ENCODE measurements around the gene CELF4.
A peak's percentile ranks its signal among the peaks of the same experiment; 100 is the strongest.

The CELF4 gene

GRCh38 chr18:37388413-37388812, 177.2 kb downstream of the CELF4 start:
- H3K9me3 ChIP-seq, result no peaks in the 10 kb centered on the region; the same call in 1 of the 2 replicates
- peaks cover 10% of the 10 kb centered on the region for H3K4me1 ChIP-seq
- H3K27me3 ChIP-seq (ENCODE audit: low read depth), result no peaks in the 10 kb centered on the region
- H3K36me3 ChIP-seq (replicated peaks), result no peaks in the 10 kb centered on the region
- in situ Hi-C loops (cut with MboI; ENCODE audit: low sequenced_read_pairs), result no loop called here
- H3K4me3 ChIP-seq, result no peak overlapping the region
- no peak for DNase-seq (ENCODE audit: low spot score in 2 of 2)

DNA sequence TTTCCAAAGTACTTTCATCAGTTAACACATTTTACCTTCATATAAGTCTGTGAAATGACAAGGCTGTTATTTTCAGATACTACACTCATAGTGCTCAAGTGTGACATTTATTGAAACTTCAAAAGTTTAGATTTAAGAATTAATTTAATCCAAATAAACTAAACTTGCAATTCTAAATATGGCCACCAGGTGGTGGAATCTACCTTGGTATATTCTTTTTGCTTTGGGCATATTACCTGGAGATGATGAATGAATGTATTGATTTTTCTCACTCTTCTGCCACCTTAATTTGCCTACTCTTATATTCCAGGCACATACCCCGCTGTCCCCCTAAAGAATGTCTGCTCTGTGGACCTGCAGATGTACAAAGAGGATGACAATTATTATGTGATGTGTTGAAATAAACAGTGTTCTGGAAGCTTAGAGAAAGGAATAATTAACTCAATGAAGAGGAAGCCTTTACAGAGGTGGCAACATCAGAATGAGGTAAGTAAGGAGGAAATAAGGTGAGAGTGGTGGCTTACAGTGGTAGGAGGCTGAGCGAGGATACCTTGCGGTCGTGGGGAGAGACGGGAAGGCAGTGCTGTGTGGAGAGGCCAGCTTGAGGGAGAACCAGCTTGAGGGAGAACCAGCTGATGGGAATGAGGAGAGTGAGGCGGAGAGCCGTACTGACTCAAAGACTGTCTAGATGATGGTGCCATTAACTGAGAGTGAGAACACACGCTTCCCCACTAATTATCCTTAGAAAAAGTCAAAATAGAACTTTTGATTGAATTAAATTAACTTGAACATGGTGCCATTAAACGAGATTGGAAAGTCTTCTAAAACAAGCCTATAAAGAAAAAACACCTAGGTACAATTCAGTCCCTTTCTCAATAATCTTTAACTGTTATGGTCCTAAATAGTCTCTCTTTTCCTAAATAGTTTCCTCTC, 179.5 kb downstream of the CELF4 start:
- in situ Hi-C loops (cut with MboI; ENCODE audit: low sequenced_read_pairs), result no loop called here

GRCh38 chr18:37383846-37384595, 181.6 kb downstream of the CELF4 start:
- in situ Hi-C loops (cut with MboI; ENCODE audit: low sequenced_read_pairs), result no loop called here

More for the DNA sequence above, 179.5 kb downstream of the CELF4 start:
- no peak overlapping the region for H3K4me3 ChIP-seq
- H3K9me3 ChIP-seq, result no peaks in the 10 kb centered on the region; the same call in 1 of the 2 replicates
- H3K27me3 ChIP-seq (ENCODE audit: low read depth), result no peaks in the 10 kb centered on the region
- peak in 1 of 2 experiments; percentile 18 for DNase-seq (ENCODE audit: low spot score in 2 of 2)
- peaks cover 10% of the 10 kb centered on the region for H3K4me1 ChIP-seq
- H3K36me3 ChIP-seq (replicated peaks), result no peaks in the 10 kb centered on the region

DNA sequence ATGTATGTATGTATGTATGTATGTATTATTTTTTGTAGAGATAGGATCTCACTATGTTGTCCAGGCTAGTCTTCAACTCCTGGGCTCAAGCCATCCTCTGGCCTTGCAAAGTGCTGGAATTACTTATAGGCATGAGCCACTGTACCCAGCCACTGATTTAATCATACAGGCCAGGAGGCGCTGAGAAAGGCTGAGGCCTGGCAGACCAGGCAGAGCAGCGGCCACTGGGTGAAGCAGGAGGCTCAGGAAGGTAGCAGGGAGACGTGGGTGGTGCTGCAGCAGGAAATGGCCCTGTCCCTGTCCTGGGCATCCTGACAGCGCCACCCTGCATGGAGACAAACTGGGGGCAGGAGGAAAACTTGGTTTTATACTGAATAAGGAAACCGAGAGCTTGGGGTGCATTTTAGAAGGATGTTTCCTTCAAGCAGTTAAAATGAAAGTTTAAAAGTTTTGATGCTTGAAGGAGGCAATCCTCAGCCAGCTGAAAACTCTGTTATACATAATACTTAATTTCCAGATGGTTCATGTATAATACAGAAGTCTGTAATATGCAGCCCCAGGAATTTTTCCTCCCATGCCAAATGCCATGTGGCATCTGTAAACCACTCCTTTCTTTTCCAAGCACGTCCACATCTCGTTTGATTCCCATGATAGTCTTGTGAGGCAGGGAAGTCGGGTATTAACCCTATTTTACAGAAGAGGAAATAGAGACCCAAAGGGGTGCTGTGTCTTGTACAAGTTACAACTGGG, 182.4 kb downstream of the CELF4 start:
- peaks cover 5% of the 10 kb centered on the region for H3K27me3 ChIP-seq (ENCODE audit: low read depth)
- no peak overlapping the region for H3K4me3 ChIP-seq
- no peak for DNase-seq (ENCODE audit: low spot score in 2 of 2)
- H3K36me3 ChIP-seq (replicated peaks), result no peaks in the 10 kb centered on the region
- H3K4me1 ChIP-seq, result peaks cover 10% of the 10 kb centered on the region
- in situ Hi-C loops (cut with MboI; ENCODE audit: low sequenced_read_pairs), result no loop called here
- no peaks in the 10 kb centered on the region for H3K9me3 ChIP-seq

More at GRCh38 chr18:37383846-37384595, 181.6 kb downstream of the CELF4 start:
- H3K9me3 ChIP-seq, result no peaks in the 10 kb centered on the region
- H3K27me3 ChIP-seq (ENCODE audit: low read depth), result no peaks in the 10 kb centered on the region
- no peaks in the 10 kb centered on the region for H3K36me3 ChIP-seq (replicated peaks)
- peaks cover 10% of the 10 kb centered on the region for H3K4me1 ChIP-seq
- DNase-seq (ENCODE audit: low spot score in 2 of 2), result peak; percentile 13 to 43
- no peak overlapping the region for H3K4me3 ChIP-seq

DNA sequence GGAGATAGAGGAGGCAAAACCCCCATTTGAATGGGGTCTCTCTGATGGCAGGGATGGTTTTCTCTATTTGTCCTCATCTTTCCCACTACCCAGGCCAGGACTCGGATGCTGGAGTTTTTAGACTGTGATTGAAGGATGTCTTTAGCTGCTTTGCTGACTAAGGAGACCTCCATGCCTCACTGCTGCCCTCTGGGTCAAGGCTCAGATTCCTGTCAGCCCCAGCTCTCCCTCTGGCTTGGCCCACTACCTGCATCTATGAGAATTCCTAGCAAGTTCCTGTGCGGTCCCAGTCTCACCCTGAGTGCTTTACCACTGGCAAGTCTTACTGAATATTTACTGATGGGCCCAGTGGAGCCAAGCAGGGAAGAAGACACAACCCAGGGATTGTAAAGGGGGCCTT, 184.0 kb downstream of the CELF4 start:
- H3K4me1 ChIP-seq, result peaks cover 10% of the 10 kb centered on the region
- H3K36me3 ChIP-seq (replicated peaks), result no peaks in the 10 kb centered on the region
- H3K4me3 ChIP-seq, result no peak overlapping the region
- peaks cover 15% of the 10 kb centered on the region for H3K27me3 ChIP-seq (ENCODE audit: low read depth)
- in situ Hi-C loops (cut with MboI; ENCODE audit: low sequenced_read_pairs), result no loop called here
- DNase-seq (ENCODE audit: low spot score in 2 of 2), result no peak
- no peaks in the 10 kb centered on the region for H3K9me3 ChIP-seq

GRCh38 chr18:37380546-37381110, 185.0 kb downstream of the CELF4 start:
- Histone ChIP-seq H3K4me3 (no peak overlapping the region), H3K9me3 (no peaks in the 10 kb centered on the region), H3K4me1 (peaks cover 10% of the 10 kb centered on the region), H3K36me3 (replicated peaks) (no peaks in the 10 kb centered on the region), H3K27me3 (ENCODE audit: low read depth) (peaks cover 15% of the 10 kb centered on the region)
- no peak for DNase-seq (ENCODE audit: low spot score in 2 of 2)
- in situ Hi-C loops (cut with MboI; ENCODE audit: low sequenced_read_pairs), result no loop called here

- Histone ChIP-seq H3K4me1 (no peaks in the 10 kb centered on the region), H3K27me3 (ENCODE audit: low read depth) (peaks cover 15% of the 10 kb centered on the region), H3K36me3 (replicated peaks) (no peaks in the 10 kb centered on the region), H3K9me3 (no peaks in the 10 kb centered on the region), H3K4me3 (no peak overlapping the region)
- DNase-seq (ENCODE audit: low spot score in 2 of 2), result no peak
- in situ Hi-C loops (cut with MboI; ENCODE audit: low sequenced_read_pairs), result no loop called here
These were observed 187.1 kb downstream of the CELF4 start for GRCh38 chr18:37378336-37379010.

GRCh38 chr18:37375181-37375580, 190.4 kb downstream of the CELF4 start:
- Histone ChIP-seq H3K36me3 (replicated peaks) (no peaks in the 10 kb centered on the region), H3K4me3 (no peak overlapping the region), H3K27me3 (ENCODE audit: low read depth) (peaks cover 15% of the 10 kb centered on the region), H3K9me3 (no peaks in the 10 kb centered on the region), H3K4me1 (no peaks in the 10 kb centered on the region)
- in situ Hi-C loops (cut with MboI; ENCODE audit: low sequenced_read_pairs), result no loop called here
- DNase-seq (ENCODE audit: low spot score in 2 of 2), result no peak

GRCh38 chr18:37368110-37368954, 197.3 kb downstream of the CELF4 start:
- Histone ChIP-seq H3K27me3 (ENCODE audit: low read depth) (no peaks in the 10 kb centered on the region), H3K4me1 (no peaks in the 10 kb centered on the region)

GRCh38 chr18:37364237-37364636, 201.4 kb downstream of the CELF4 start:
- Histone ChIP-seq H3K4me3 (no peak overlapping the region), H3K4me1 (peaks cover 13% of the 10 kb centered on the region), H3K27me3 (ENCODE audit: low read depth) (no peaks in the 10 kb centered on the region), H3K36me3 (replicated peaks) (no peaks in the 10 kb centered on the region), H3K9me3 (no peaks in the 10 kb centered on the region)
- no peak for DNase-seq (ENCODE audit: low spot score in 2 of 2)
- in situ Hi-C loops (cut with MboI; ENCODE audit: low sequenced_read_pairs), result no loop called here

More at GRCh38 chr18:37368110-37368954, 197.3 kb downstream of the CELF4 start:
- Histone ChIP-seq H3K9me3 (no peaks in the 10 kb centered on the region), H3K36me3 (replicated peaks) (no peaks in the 10 kb centered on the region), H3K4me3 (no peak overlapping the region)
- no peak for DNase-seq (ENCODE audit: low spot score in 2 of 2)
- in situ Hi-C loops (cut with MboI; ENCODE audit: low sequenced_read_pairs), result no loop called here

DNA sequence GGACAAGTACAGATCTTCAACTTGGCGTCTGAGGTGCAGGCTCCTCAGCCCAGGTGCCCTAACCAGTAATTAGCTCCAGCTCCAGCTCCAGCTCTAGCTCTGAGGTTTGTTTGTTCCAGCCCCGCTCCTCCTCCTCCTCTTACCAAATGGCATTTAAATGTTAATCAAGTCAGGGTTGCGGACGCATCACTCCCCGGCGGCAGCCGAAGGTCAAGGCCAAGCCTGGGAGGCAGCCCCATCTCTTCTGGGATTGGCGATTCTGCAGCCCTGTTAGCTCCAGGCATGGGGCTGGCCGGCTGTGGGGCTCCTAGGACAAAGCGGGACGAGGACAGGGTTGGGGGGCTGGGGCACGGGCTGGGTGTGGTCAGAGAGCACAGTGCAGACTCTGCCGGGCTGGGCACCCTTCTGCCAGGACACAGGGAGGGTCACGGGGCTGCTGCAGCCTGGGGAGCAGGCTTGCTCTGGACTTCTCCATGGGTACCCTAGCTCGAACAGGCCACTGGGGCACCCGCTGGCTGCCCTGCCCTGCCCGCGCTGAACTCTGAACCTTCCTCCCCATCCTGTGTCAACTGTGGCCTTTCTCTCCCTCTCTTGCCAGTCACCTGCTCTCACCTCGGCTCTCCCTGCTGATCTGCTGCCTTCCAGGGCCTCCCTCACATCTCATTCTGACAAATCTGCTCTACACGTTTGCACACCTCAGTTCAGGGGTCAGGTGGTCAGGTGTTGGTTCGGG, 203.3 kb downstream of the CELF4 start:
- Histone ChIP-seq H3K4me3 (no peak overlapping the region), H3K4me1 (peaks cover 13% of the 10 kb centered on the region), H3K36me3 (replicated peaks) (no peaks in the 10 kb centered on the region), H3K27me3 (ENCODE audit: low read depth) (no peaks in the 10 kb centered on the region), H3K9me3 (no peaks in the 10 kb centered on the region)
- peak; percentile 65 to 78 for DNase-seq (ENCODE audit: low spot score in 2 of 2)
- in situ Hi-C loops (cut with MboI; ENCODE audit: low sequenced_read_pairs), result no loop called here
